UCSD-AML1 (cell line): ENCODE measurements around the gene LRRC18.

Experiments
- DNase-seq: peaks from one replicate; lab custom pipeline; 2025; ENCODE audit not compliant: unreplicated experiment; lab: John Stamatoyannopoulos, UW

LRRC18 gene

DNA sequence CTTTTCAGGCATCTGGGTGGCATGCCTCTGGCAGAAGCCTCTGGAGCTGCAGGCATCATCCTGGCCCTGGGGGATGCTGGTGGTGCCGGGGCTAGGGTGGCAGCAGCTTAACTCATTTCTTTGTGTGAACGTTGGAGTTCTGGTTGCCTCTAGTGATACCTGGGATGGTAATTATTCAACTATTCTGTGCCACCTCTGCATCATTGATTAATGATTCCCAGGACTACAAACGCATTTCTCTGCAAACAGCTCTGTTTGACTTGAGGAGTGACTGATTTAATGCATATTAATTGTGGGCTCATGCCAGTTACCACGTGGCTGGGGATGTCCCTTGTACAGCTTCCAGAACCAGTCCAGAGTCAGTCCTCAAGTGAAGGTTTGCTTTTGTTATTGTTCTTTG lies 55.9 kb downstream of the LRRC18 start:
- DNase-seq = no peak

DNA sequence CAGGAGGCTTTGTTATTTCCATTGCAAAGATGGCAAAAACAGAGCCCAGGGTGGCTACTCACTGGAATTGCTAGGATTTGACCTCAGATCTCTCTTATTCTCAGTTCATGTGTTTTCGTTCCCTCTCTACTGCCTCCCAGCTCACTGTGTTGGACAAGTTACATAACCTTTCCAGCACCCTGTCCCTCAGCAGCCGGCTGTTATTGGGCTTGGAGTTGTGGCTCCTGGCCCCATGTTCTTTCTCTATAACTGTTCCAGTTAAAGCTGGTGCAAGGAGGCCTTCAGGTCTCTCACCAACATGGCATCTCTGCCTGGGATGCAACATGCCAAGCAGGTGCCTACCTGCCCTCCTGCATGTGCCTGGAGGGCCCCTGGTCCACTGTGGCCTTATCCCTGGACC lies 56.8 kb downstream of the LRRC18 start:
- DNase-seq = no peak

DNA sequence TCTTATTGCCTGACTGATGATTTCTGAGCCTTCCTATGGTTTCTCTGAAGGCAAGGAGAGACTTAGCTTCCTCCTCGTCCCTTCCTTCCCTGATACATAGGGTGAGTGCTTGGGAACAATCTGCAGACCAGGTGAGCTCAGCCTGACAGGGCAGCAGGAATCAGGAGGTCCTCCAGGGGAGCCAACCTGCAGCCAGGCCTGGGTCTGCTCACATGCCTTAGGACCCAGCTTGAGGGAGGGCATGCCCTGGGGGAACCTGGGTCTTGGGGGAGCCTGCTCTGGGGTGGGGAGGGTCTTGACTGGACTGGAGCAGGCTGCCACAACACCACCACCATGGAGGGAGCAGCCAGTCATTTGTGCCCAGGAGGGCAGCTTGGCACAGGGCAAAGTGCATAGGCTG lies 57.7 kb downstream of the LRRC18 start:
- no peak for DNase-seq

DNA sequence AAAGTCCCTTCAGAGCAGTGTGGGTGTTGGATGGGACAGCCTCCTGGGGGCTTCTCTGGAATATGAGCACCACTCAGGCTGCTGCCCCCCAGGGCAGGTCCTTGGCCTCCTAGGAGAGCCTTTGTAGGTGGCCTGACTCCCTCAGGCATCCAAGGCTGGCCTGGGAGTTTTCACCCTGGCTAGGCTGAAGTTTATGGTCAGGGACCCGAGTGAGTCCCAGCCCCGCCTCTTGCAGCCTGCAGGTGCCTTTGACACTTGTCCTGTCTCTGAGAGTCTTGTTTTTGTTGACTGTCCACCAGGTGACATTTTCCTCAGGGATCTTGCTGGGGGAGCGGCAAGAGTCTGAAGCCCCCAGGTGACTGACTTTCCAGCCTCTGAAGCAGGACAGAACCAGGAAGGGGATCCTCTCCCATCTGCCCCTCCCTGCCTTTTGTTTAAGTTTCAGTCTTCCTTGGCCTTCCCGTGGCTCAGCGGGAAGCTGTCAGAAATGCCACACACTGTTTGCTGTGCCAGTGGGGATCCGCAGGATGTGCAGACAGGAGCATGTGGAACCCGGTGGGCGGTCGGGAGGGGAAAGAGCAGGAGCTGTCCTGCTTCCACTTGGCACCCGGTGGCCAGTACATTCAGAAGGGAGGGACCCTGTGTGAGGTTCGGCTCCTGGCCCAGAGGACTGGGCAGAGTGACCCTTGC lies 59.5 kb downstream of the LRRC18 start:
- no peak for DNase-seq

DNA sequence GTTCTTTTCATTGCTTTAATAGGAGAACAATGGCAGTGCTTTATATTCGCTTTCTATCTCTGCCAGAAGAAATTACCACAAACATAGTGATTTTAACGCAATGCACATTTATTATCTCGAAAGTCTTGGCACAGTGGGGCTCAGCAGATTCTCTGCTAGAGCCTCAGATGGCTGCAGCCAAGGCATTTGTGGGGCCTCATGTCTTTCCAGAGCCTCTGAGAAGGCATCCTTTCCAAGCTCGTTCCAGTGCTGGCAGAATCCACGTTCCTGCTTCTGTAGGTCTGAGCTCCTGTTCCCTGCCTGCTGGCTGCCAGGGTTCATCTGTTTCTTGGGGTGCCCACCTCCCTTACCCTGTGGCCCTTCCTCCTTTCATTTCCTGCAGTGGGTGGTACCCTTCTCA lies 60.2 kb downstream of the LRRC18 start:
- no peak for DNase-seq

DNA sequence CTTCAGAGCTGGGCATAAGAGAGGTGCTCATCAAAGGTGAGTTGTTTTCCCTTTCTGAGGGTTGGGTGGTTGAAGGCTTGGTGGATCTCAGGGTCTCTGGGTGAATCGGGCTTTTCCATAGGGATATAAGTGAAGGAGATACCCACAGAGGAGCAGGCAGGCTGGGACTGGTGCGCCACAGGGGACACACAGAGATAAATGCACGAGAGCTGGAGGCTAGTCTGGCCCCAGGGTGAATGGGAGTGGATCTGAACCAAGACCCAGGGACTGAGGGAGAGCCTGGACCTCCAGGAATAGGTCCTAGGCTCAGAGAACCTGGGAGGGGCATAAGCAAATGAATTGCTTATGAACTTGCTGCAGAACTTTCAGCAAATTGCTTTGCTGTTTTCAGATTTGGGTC lies 61.5 kb downstream of the LRRC18 start:
- DNase-seq = no peak

DNA sequence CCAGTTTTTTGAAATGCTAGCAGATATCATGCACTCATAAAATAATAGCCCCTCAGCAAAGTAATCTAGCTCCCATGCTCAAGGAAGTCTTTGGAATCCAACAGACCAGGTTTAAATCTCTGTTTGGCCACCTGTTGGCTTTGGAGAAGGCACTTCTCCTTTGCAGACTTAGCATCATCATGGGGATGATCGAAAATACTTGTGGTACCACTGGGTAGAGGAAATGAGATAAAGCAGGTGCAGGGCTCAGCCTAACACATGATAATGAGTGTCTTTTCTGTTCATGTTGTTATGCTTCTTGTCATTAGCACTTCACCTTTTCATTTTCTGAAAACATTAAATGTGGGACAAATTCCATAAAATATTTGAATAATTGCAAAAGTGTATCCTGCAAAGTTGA lies 67.4 kb downstream of the LRRC18 start:
- no peak for DNase-seq
